HPDE6-E6E7 (cell line): ENCODE data around the gene MYO18B.

Experiments used
- DNase-seq: peaks from one replicate; pipeline ENCODE4 v3.0.0; 2011; ENCODE audit warnings: missing footprints; ENCODE audit errors: extremely low spot score

Gene MYO18B

DNA sequence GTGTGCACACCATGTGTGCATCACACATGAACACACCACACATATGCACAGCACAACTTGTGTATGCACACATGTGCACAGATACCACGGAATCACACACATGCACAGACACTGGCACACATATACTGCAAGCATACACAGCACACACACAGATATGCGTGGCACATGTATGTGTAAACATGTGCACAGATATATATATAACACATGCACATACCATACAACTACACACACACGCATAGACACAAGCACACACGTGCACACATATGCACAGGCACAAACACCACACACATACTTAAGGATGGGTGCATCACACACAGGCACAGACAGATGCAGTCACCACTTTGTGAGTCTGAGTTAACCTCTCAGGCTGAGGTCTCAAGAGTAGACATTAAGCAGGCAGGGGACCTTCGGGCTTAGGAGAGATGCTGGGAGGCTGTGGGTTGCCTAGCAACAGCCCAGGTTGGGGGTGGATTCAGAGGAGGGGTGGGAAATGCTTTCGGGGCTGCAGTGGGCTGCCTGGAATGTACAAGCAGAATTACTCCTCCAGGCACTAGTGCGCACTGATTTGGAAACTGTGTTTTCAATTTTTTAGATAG lies 82.9 kb downstream of the MYO18B start:
- no peak for DNase-seq

DNA sequence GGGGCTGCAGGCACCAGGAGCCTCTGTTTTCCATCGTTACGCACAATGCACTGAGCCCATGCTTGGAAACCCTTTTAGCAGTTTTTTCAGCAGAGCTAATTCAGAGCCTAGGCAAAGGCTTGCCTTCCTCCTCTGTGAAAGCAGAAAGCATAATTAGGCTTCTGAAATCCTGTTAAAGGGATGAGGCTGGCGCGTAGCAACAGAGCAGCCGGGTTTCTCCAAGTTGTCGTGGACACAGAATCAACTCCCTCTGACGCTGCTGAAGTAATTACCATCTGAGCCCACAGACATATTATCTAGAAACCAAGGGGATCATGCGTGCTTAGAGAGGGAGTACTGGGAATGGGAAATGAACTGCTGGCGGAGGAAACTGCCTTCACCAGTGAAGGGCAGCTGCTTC lies 85.4 kb downstream of the MYO18B start:
- DNase-seq = no peak

DNA sequence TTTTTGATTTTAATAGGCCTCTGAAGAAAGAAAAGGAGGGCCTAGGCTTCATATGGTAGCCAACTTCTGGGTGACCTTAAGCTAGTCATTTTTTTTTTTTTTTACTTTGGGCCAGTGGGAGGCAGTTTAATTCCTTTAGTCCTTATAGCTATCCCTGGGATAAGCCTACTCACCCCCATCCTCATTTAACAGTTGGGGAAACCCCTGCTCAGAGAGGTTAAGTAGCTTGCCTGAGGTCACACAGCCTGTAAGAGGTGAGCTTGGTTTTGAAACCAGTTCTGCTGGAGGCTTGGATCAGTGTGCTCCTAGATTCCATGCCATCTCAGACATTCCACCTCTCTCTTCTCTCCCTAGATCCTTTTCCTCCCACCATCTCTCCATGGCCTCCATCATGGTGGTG lies 86.4 kb downstream of the MYO18B start:
- no peak for DNase-seq

DNA sequence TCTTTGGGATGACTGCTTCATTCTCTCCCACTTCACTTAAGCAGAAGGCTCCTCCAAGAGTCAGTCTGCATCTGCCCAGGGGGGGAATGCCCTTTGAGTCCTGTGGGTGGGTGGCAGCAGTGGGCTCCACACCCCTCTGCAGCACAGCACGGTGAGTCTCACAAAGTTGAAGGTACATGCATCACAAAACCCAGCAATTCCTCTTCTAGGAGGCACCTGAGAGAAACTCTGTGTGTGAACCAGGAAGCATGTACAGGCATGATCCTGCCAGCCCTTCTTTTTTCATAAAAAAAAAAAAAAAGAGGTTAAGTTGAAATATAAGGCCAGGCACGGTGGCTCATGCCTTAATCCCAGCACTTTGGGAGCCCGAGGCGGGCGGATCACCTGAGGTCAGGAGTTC lies 87.2 kb downstream of the MYO18B start:
- no peak for DNase-seq

DNA sequence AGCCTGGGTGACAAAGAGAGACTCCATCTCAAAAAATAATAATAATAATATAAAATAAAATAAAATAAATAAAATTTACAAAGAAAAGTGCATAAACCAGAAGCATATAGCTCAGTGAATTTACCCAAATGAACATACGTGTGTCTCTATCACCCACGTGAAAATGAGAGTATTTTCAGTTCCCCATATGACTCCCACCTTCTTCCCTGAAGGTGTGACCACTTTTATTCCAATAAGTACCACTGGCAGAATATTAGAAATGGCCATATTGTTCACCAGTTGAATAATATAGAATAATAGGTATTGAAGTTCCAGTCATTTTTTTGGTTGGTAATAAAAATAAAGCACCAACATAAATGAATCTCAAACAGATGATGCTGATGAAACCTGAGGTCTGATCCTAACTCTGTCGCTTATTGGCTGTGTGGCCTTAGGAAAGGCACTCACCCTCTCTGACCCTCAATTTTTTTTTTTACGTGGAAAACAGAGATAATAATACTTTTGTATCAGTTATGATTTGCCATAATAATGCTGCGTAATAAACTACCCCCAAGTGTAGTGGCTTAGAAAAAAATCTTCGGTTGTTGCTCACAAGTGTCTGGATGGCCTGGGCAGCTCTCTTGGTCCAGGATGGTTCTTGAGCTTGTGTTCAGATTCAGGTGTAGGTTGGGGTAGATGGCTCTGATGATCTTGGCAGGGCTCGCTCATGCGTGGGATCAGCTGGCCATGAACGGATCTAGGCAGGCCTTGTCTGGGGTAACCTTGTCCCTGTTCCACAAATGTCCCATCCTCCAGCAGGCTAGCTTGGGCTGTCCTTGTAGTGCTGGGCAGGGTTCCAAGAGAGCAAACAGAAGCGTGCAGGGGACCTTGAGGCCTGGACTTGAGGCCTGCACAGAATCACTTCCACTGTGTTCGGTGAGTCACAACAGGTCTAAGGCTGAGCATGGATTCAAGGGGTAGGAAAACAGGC lies 88.1 kb downstream of the MYO18B start:
- no peak for DNase-seq

DNA sequence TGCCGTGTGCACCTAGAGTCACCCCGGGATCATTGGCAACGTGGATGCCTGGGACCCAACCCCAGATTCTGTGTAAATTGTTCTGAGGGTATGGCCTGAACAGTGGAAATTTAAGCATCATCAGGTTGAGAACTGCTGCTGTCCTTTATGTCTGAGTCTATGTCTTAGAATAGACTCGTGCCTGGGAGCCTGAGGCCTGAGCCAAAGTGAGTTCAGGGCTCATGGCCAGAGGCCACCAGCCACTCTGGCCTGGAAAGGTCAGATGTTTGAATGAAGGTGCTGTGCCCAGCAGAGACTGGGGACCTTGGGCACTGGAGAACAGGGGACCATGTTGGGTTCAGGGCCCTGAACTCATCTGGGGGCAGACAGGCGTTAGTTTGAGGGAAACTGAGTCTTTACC lies 91.1 kb downstream of the MYO18B start:
- no peak for DNase-seq

DNA sequence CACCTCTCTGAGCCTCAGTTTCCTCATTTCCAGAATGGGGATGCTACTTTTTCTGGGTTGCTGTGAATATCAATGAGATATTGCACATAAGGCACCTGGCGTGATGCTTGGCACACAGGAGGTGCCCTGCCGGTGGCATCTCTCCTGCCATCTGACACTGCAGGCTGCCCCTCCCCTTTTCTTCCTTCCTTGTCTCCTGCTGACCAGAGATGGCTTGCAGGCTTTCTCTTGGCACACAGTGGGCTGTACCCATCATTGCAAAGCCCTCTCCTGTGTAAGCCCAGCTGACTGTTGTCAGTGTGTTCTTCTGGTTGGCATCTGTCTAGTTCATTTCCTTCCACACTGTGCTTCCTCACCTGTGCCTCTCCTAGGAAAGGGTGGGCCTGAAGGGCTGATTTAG lies 91.7 kb downstream of the MYO18B start:
- no peak for DNase-seq

DNA sequence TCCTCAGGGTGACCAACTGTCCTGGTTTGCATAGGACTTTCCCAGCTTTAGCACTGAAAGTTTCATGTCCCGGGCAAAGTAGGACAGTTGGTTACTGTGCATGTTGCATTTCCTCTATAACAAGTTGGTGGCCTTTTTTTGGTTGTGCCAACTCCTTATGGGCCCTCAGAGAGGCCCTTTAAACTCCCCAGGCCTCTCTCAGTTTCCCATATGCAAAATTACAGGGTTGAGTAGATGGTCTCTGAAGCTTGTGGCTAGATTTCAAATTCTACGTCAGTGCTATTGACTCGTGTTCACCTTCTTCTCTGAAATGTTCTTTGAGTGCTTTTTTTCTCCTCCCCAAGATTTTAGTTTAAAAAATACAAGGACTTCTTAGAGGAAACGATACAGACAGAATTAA lies 92.5 kb downstream of the MYO18B start:
- DNase-seq = no peak

DNA sequence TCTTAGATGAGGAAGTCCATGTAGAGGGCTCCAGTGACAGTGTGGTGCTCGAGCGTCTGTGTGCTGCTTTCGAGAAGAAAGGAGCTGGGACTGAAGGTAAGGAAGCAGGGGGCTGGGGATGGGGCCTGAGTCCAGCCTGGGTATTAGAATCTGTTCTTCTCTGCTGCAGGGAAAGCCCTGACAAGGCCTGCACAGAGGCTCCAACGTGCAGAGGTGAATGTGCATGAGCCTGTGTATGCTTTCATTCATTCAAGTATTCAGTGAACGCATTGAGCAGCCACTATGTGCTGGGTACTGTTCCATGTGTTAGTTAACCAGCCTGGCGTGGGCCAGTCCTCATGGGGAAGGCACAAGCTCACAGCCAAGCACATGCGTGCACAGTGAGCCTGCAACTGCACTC lies 93.4 kb downstream of the MYO18B start:
- no peak for DNase-seq

DNA sequence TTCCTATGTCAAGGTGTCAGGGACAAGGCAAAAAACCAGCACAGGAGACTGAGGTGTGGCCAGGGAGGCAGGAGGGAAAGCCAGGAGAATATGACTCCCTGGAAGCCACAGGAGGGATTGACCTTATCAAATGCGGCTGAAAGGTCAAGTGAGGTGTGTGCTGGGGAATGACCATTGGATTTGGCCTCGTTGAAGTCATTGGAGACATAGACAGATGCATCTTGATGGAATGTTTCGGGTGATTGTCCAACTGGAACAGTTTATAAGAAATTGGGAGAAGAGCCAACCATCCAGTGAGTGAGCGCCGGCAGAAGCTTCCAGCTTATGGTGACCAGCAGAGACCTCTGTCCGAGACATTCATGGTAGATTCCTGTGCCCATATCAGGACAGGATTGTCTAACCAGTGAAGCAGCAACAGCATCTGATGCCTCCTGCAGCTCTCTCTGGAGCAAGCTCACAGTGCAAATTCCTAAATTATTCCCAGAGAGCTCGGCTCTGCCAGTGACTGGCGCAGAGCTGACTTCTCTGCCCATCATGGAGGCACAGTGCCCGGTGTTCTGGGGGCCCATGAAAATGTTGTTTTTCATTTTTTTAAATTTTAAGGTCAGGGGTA lies 95.4 kb downstream of the MYO18B start:
- DNase-seq = no peak

DNA sequence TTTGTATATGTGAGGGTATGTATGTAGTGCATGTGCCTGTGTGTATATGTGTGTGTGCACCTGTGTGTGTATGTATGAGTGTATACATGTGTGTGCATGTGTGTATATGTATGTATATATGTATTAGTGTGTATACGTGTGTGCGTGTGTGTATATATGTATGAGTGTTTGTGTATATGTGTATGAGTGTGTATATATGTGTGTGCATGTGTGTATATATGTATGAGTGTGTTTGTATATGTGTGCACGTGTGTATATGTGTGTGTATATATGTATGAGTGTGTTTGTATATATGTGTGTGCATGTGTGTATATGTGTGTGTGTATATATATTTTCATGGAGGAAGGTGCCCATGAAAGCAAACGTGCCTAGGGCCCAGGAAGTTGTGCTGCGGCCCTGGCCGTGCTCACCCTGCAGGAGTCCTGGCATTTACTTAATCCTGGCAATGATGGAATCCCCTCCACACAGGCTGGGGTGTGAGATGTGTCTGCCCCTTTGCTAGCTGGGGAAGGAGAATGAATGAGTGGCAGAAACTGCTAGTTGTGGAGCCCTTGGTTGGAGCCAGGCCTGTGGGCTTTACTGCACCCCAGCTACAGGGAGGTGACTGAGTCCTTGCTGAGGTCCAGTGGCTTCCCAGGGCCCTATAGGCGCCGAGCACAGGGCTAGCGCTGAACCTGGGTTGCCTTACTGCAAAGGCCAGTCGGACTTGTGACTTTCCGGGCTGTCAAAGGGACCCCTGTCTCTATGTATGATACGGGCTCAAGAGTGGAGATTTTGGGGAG lies 97.2 kb downstream of the MYO18B start:
- DNase-seq = no peak

DNA sequence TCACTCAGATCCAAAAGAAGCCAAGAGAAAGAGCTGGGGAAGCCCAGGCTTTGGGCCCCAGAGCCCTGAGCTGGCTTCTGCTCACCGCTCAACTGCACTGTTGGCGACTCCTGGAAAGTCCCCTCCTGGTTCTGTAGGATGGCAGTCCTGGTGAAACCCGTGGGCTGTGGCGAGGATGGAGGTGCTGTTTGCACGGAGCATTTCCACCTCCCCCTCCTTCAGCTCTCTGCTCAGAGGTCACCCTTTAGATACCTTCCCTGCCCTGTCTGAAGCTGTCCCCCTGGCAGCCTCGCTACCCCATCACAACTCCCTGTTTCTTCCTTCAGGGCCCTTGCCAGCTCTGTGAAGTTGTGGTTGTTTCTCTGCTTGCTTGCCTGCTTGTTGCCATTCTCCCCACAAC lies 97.8 kb downstream of the MYO18B start:
- DNase-seq = no peak

DNA sequence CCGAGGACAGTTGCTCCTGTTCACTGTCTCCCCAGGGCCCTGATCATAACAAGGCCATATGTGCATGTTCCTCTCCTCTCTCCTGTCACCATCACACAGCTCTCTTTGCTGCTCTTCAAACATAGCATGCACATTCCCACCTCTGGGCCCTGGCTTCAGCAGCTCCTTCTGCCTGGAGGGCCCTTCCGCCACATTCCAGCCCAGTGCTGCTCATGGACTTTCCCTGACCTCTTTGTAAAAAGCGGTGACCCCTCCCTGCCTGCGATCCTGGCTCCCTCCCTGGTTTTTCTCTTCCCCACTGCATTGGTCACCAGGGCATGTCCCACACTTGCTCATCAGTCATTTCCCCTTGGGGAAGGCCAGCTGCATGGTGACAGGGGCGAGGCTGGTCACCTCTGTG lies 98.2 kb downstream of the MYO18B start:
- no peak for DNase-seq

DNA sequence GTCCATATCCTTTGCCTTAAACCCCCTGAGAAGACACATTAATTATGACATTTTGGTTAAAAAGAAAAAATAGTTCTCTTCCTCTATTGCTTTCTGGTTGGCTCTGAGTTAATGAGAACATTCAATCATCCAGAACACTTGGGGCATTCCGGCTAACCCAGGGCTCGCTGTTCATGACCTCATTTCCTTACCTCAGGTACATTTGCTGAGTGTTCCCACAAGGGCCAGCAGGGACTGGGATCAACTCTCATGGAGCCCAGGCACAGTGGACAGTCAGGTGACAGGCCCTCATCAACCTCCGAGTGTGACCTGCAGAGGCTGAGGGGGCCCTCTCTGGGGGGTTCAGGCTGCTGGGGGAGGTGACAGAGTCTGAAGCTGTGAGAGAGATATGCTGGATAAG lies 98.9 kb downstream of the MYO18B start:
- no peak for DNase-seq

DNA sequence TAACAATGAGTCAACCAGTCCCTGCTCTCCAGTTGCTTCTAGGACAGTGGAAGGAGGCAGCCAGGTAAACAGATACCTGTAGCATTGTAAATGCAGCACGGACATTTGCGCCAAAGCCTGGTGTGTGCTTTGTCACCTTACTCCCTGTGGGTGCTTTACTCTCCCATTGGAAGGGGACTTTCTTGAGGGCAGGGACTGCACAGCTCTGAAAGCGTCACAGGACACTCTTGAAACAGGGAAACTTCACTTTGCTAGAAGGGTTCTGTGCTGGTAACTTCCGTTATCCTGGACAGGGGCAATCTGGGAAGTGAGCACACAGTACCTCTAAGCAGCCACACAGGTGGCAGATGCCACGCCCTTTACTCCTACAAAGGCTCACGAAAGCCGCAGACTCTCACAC lies 99.8 kb downstream of the MYO18B start:
- DNase-seq = no peak

DNA sequence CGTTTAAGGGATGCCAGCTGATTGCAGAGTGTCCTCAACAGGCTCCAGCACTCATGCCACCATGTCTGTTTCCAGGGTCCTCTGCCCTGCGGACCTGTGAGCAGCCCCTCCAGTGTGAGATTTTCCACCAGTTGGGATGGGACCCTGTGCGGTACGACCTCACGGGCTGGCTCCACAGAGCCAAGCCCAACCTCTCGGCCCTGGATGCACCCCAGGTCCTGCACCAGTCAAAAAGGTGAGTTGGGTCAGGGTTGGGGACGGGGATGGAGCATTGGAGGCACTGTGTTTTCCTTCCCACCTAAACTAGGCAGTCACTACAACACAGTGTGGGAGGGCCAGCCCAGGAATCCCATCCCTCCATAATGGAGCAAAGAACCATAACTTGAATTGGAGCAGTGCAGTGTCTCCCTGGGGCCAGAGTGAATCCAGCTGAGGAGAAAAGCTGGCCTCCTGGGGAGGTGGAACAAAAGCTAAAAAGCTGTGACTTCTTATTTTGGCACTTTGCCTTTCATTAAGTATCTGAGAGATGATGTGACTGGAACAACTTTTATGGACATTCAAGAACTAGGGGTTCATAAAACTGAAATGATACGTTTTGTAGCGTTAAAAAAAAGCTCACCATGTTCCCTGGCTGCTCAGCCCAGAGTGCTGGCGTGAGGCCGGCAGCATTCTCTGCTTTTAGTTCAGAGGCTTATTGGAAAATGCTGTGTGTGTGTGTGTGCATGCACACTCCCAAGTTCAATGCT lies 101.8 kb downstream of the MYO18B start:
- DNase-seq = no peak

DNA sequence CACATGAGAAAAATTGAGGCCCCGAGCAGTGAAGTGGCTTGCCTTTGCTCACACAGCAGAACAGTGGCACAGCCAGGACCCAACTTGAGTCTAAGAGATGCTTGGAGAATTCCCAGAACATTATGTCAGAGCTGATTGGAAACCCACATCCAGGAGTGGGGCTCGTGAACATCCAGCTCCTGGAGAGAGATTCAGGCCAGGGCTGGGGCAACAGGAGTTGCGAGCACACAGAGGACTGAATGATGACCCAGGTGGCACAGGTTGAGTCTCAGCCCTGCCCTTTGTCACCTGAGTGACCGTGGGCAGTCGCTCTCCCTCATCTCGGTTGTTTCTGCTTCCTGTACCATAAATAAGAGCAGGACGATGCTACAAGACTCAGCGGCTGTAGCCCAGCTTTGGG lies 102.6 kb downstream of the MYO18B start:
- DNase-seq = no peak

DNA sequence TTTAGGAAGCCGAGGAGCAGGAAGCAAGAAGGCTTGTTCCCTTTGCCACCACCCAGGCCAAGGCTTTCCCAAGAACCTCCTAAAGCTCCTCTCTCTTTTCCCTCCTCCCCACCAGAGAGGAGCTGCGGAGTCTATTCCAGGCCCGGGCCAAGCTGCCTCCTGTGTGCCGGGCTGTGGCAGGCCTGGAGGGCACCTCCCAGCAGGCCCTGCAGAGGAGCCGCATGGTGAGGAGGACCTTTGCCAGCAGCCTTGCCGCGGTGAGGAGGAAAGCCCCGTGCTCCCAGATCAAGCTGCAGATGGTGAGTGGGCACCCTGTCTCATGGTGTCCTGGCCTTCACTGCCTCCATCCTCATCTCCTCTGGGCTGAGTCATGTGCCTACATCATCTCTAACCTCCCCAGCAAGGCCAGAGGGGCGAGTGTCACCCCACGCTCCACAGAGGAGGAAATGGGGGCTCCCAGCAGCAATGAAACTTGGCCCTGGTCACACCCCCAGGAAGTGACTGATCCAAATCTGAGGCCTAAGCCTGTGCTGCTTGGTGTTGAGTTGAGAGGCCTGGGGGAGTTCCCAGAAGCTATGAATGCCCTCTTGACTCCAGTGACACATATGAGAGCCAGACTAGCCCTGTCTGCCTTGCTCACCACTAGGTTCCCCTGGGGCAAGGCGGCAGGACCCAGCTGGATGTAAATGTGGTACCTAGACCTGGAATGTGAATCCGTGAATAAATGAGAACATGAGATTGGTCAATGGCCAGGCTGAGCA lies 104.2 kb downstream of the MYO18B start:
- DNase-seq = no peak

DNA sequence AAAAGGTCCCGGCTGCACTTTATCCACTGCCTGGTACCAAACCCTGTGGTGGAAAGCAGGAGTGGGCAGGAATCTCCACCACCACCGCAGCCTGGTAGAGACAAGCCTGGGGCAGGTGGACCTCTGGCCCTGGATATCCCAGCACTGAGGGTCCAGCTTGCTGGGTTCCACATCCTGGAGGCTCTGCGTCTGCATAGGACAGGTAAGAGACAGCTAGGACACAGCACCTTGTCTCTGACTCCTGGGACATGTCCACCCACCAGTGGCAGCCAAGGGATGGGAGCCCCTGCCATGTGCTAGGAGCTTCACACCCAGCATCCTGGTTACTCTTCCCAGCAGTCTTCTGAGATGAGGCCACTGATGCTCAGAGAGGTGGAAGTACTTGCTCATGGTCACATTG lies 105.5 kb downstream of the MYO18B start:
- DNase-seq = no peak

DNA sequence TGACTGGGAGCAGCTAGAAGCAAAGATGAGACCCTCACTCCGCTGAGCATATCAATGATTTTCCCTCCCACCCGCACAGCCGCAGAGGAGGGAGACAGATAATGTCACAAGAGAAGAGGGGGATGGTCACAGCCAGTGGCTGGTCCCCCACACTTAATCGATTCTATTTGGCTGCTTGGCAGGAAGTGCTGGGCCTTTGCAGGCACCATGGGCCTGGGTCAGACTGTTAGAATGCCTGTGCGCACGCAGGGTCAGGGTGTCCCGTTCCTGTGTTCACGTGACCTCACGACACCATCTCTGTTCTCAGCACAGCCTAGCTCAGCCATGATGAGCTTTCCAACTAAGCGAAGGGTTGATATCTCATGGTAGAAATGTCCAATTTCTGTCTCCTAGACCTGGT lies 107.0 kb downstream of the MYO18B start:
- DNase-seq = no peak

DNA sequence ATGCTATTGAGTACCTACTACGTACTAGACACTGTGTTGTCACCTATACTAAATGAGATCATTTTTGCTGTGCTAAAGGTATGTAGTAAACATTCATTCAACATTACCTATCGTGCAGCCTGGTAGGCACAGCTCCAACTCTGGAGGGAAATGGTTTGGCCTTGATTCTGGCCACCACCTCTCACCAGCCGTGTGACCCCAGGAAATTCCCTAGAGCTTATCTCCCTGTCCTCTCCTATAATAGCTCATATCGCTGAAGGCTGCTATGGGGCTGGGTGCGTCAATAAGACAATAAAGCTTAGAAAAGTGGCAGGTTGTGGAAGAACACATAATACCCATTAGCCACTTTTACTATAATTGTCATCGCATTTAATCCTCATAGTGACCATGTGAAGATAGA lies 107.5 kb downstream of the MYO18B start:
- no peak for DNase-seq
